Loucy (cell line): ENCODE data around the gene LENG8.

Experiments
- H2AFZ ChIP-seq: fragments of 200-600 bp; sonication (generic); 2 replicates; pipeline ENCODE4 v1.6.0; 2016; ENCODE audit warnings: antibody characterized with exemption, mild to moderate bottlenecking, low read length, moderate library complexity
- H3F3A ChIP-seq: fragments of 200-600 bp; 2 replicates; pipeline ENCODE4 v1.6.0; 2016; ENCODE audit warnings: antibody characterized with exemption, low read depth, mild to moderate bottlenecking
- H3K27me3 ChIP-seq: fragments of 200-600 bp; sonication (generic); 2 replicates; pipeline ENCODE4 v1.6.1; 2014; ENCODE audit warnings: low read length, mild to moderate bottlenecking; ENCODE audit not compliant: insufficient read depth, poor library complexity, severe bottlenecking
- H3K36me3 ChIP-seq: fragments of 200-600 bp; sonication (generic); 2 replicates; pipeline ENCODE4 v1.6.1; 2016; ENCODE audit warnings: low read length; ENCODE audit not compliant: insufficient read depth
- H3K4me1 ChIP-seq: fragments of 200-600 bp; sonication (generic); 2 replicates; pipeline ENCODE4 v1.5.1; 2014; ENCODE audit warnings: low read length, mild to moderate bottlenecking; ENCODE audit not compliant: insufficient read depth, poor library complexity, severe bottlenecking
- H3K4me2 ChIP-seq: fragments of 200-600 bp; sonication (generic); 2 replicates; pipeline ENCODE4 v1.6.0; 2014; ENCODE audit warnings: antibody characterized with exemption, low read length, low read depth, mild to moderate bottlenecking; ENCODE audit not compliant: poor library complexity, severe bottlenecking
- H3K4me3 ChIP-seq: fragments of 200-600 bp; sonication (generic); 2 replicates; pipeline ENCODE4 v1.5.1; 2014; ENCODE audit warnings: low read length, mild to moderate bottlenecking, mixed read lengths; ENCODE audit not compliant: poor library complexity, severe bottlenecking
- H3K79me2 ChIP-seq: fragments of 200-600 bp; sonication (generic); 2 replicates; pipeline ENCODE4 v1.6.1; 2014; ENCODE audit warnings: low read length; ENCODE audit not compliant: insufficient read depth
- H3K9ac ChIP-seq: fragments of 200-600 bp; sonication (generic); 2 replicates; pipeline ENCODE4 v1.6.0; 2014; ENCODE audit warnings: mild to moderate bottlenecking, low read depth, low read length, moderate library complexity; ENCODE audit not compliant: poor library complexity, severe bottlenecking
- H3K9me2 ChIP-seq: fragments of 200-600 bp; sonication (generic); replicated peaks from 2 replicates; pipeline ENCODE4 v1.6.1; 2016; ENCODE audit warnings: low read depth, low read length, mixed read lengths
- H3K9me3 ChIP-seq: fragments of 200-600 bp; sonication (generic); 2 replicates; pipeline ENCODE4 v1.6.1; 2014; ENCODE audit warnings: mild to moderate bottlenecking, antibody characterized with exemption, low read length, low read depth; ENCODE audit not compliant: insufficient read depth
- H4K20me1 ChIP-seq: fragments of 200-600 bp; sonication (generic); 2 replicates; pipeline ENCODE4 v1.6.0; 2014; ENCODE audit warnings: antibody characterized with exemption, low read length, mild to moderate bottlenecking; ENCODE audit not compliant: insufficient read depth, poor library complexity, severe bottlenecking
- CTCF ChIP-seq: fragments of 200-600 bp; sonication (generic); conservative IDR thresholded peaks from 2 replicates; pipeline ENCODE4 v1.5.1; 2014; ENCODE audit warnings: mild to moderate bottlenecking, antibody characterized with exemption, low read length
- EZH2phosphoT487 ChIP-seq: fragments of 200-600 bp; IDR thresholded peaks from 2 replicates; pipeline ENCODE4 v1.6.1; 2018; ENCODE audit warnings: antibody characterized with exemption, mild to moderate bottlenecking, moderate library complexity, borderline replicate concordance

Gene LENG8

DNA sequence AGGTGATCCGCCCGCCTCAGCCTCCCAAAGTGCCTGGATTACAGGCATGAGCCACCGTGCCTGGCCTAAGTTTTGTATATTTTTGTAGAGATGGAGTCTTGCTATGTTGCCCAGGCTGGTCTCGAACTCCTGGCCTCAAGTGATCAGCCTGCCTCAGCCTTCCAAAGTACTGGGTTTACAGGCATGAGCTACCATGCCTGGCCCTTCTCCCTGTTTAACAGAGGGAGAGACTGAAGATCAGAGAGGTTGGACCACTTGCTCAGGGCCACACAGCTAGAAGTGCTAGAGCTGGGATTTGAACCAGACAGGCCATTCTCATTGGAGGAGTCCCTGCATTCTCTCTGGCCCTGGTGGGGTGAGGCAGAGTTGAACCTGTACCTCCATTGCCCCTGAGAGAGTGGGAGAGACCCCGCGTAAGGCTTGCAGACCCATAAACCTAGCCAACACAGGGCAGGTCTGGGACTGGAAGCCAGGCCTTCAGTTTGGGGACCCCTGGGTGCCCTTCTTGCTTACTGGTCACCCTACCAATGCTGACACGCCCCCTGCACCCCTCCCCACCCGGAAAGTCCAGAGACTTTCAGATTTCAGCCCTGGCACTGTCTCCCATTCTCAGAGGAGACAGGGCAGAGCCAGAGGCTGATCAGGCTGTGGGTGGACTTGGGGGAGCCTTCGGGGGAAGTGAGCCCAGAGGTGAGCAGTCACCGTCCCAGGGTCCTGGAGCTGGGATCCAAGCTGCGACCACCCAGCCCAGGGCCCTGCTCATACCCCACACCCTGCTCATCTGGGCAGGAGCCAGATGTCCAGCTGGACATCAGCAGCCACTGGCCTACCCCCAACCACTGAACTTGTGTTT lies 20.4 kb upstream of the LENG8 start:
- no peaks in the 10 kb centered on the region for H4K20me1 ChIP-seq
- H3K27me3 ChIP-seq = no peaks in the 10 kb centered on the region
- no peaks in the 10 kb centered on the region for H3K79me2 ChIP-seq
- H3K4me1 ChIP-seq = no peaks in the 10 kb centered on the region
- H3K9me2 ChIP-seq = no peaks in the 10 kb centered on the region
- H3F3A ChIP-seq = no peaks in the 10 kb centered on the region
- no peak overlapping the region for H3K9ac ChIP-seq
- H3K9me3 ChIP-seq = no peaks in the 10 kb centered on the region
- no peaks in the 10 kb centered on the region for H3K36me3 ChIP-seq
- H3K4me2 ChIP-seq = no peak overlapping the region
- H2AFZ ChIP-seq = no peak overlapping the region
- no peak for TF ChIP-seq EZH2phosphoT487
- TF ChIP-seq CTCF = no peak
- no peak overlapping the region for H3K4me3 ChIP-seq

- Histone ChIP-seq H3F3A (no peaks in the 10 kb centered on the region), H3K9ac (no peak overlapping the region), H3K4me1 (no peaks in the 10 kb centered on the region), H2AFZ (no peak overlapping the region), H3K9me2 (no peaks in the 10 kb centered on the region), H3K9me3 (no peaks in the 10 kb centered on the region), H3K4me2 (no peak overlapping the region), H3K79me2 (no peaks in the 10 kb centered on the region), H3K36me3 (no peaks in the 10 kb centered on the region), H4K20me1 (no peaks in the 10 kb centered on the region), H3K4me3 (no peak overlapping the region), H3K27me3 (no peaks in the 10 kb centered on the region)
- TF ChIP-seq EZH2phosphoT487 = no peak
- no peak for TF ChIP-seq CTCF
These were observed 19.9 kb upstream of the LENG8 start for GRCh38 chr19:54429176-54429495.

DNA sequence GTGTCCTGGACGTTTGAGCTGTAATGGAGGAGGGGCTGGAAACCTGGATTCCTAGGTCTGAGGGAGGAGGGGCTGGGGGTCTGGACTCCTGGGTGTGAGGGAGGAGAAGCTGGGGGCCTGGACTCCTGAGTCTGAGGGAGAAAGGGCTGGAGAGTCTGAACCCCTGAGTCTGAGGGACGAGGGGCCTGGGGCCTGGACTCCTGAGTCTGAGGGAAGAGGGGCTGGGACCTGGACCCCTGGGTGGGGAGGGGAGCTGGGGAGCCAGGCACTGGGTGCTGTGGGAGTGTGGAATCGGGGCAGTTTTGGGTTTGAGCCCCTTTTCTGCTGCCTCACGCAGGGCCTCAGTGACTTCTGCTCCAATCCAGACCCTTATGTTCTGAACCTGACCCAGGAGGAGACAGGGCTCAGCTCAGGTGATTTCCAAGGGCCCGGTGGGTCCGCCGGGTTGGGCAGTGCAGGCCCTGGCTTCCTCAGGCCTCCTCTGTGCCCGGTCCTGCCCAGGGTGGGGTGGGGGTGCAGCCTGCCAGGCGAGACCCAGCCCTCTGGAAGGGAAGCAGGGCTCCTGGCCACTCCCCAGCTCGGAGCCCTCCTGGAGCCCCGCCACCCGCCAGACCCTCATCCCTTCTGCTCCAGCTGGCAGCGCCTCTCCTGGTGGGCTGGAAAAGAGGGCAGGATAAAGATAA lies 19.3 kb upstream of the LENG8 start:
- Histone ChIP-seq H3K4me2 (no peak overlapping the region), H3K9ac (no peak overlapping the region), H3K36me3 (no peaks in the 10 kb centered on the region), H3K9me2 (no peaks in the 10 kb centered on the region), H2AFZ (no peak overlapping the region), H3K4me1 (no peaks in the 10 kb centered on the region), H3K4me3 (no peak overlapping the region), H3K79me2 (no peaks in the 10 kb centered on the region), H3K27me3 (no peaks in the 10 kb centered on the region), H3F3A (no peaks in the 10 kb centered on the region), H3K9me3 (no peaks in the 10 kb centered on the region), H4K20me1 (no peaks in the 10 kb centered on the region)
- TF ChIP-seq CTCF (no peak), EZH2phosphoT487 (no peak)
